Uterus (tissue), 4 donors: ENCODE data around the gene RCAN2. TPM values are rescaled to one million over a fixed set of nuclear protein-coding genes. Genes with fewer than 3 reads are reported as not detected.

Experiments used
- DNase-seq, 2 donors: peaks; one replicate each; pipeline ENCODE4 v3.0.0-alpha.2; 2019 to 2020
- H3K27ac ChIP-seq, 2 donors: fragments of 200-600 bp; sonication (generic); 1 replicate in 1 of 2; 2 replicates in 1 of 2; pipeline ENCODE4 v1.5.1; 2016 to 2018
- H3K27me3 ChIP-seq, 2 donors: fragments of 200-600 bp; sonication (generic); one replicate each; pipeline ENCODE4 v1.5.1; 2018 to 2019; ENCODE audit warnings: control low read depth in 1 of 2
- H3K36me3 ChIP-seq, 2 donors: fragments of 200-600 bp; sonication (generic); one replicate each; pipeline ENCODE4 v1.5.1; 2019; ENCODE audit warnings: control low read depth in 1 of 2
- H3K4me1 ChIP-seq, 2 donors: fragments of 200-600 bp; sonication (generic); one replicate each; pipeline ENCODE4 v1.5.1; 2018 to 2019; ENCODE audit warnings: control low read depth in 1 of 2
- H3K4me3 ChIP-seq, 2 donors: fragments of 200-600 bp; sonication (generic); 1 replicate in 1 of 2; 2 replicates in 1 of 2; pipeline ENCODE4 v1.5.1; 2018 to 2019; ENCODE audit warnings: mild to moderate bottlenecking in 1 of 2
- H3K9me3 ChIP-seq, 2 donors: fragments of 200-600 bp; sonication (generic); one replicate each; pipeline ENCODE4 v1.5.1; 2019; ENCODE audit warnings: control low read depth in 1 of 2
- POLR2A ChIP-seq, 2 donors: fragments of 450-650 bp; IDR thresholded peaks; one replicate each; pipeline ENCODE4 v1.6.1; 2016; ENCODE audit warnings: antibody characterized with exemption in 2 of 2, mild to moderate bottlenecking in 1 of 2, moderate library complexity in 1 of 2
- intact Hi-C: fragments of 100-400 bp; cut with DNase I; formaldehyde crosslinking; loops from one replicate; pipeline ENCODE4 v1.15.1; 2023; ENCODE audit warnings: low total_unique reads
- total RNA-seq, 4 donors: library from RNA; depleted of rRNA in 3 of 4; stranded (reverse); fragments of >200 nt in 3 of 4; gene quantifications; one replicate each; pipeline versions ENCODE4 v1.1.0 to v1.2.4, GENCODE V29; 2014 to 2023
- TF ChIP-seq, protein P1 (sequence below), 4 experiments: fragments of 200-600 bp in 2 of 4; fragments of 450-650 bp in 2 of 4; sonication (generic) in 2 of 4; IDR thresholded peaks; one replicate each; pipeline ENCODE4 v1.5.1; 2016 to 2019; ENCODE audit warnings: antibody characterized with exemption in 4 of 4, mild to moderate bottlenecking in 2 of 4, moderate library complexity in 1 of 4
- donor health status: DM: yes; HTN: yes; CAD: no.

Gene RCAN2
- total RNA-seq, 4 donors from 2014 or later: 3.0 to 36.4 (median 16.3) TPM

GRCh38 chr6:46504242-46504641, 13.0 kb upstream of the RCAN2 start:
- Histone ChIP-seq H3K36me3 (no peaks in the 10 kb centered on the region), H3K4me1 (no peaks in the 10 kb centered on the region), H3K27ac (peak overlapping the region; percentile 43 to 76), H3K4me3 (no peak overlapping the region), H3K9me3 (no peaks in the 10 kb centered on the region), H3K27me3 (no peaks in the 10 kb centered on the region)
- TF ChIP-seq, protein P1, sequence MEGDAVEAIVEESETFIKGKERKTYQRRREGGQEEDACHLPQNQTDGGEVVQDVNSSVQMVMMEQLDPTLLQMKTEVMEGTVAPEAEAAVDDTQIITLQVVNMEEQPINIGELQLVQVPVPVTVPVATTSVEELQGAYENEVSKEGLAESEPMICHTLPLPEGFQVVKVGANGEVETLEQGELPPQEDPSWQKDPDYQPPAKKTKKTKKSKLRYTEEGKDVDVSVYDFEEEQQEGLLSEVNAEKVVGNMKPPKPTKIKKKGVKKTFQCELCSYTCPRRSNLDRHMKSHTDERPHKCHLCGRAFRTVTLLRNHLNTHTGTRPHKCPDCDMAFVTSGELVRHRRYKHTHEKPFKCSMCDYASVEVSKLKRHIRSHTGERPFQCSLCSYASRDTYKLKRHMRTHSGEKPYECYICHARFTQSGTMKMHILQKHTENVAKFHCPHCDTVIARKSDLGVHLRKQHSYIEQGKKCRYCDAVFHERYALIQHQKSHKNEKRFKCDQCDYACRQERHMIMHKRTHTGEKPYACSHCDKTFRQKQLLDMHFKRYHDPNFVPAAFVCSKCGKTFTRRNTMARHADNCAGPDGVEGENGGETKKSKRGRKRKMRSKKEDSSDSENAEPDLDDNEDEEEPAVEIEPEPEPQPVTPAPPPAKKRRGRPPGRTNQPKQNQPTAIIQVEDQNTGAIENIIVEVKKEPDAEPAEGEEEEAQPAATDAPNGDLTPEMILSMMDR (IDR thresholded peaks at IDR 0.05): no peak
- TF ChIP-seq POLR2A (IDR thresholded peaks at IDR 0.05): no peak
- intact Hi-C loops: no loop called here
- no peak for DNase-seq

GRCh38 chr6:46502486-46503119, 11.4 kb upstream of the RCAN2 start:
- intact Hi-C loops: no loop called here
- peak; percentile 36 to 45 for DNase-seq
- Histone ChIP-seq H3K4me3 (no peak overlapping the region), H3K4me1 (no peaks in the 10 kb centered on the region), H3K27me3 (no peaks in the 10 kb centered on the region), H3K36me3 (no peaks in the 10 kb centered on the region), H3K27ac (peak overlapping the region; percentile 28 to 76), H3K9me3 (no peaks in the 10 kb centered on the region)
- TF ChIP-seq, protein P1 (IDR thresholded peaks at IDR 0.05): no peak
- no peak for TF ChIP-seq POLR2A (IDR thresholded peaks at IDR 0.05)

- intact Hi-C loops: no loop called here
- Histone ChIP-seq H3K4me3 (no peak overlapping the region), H3K36me3 (no peaks in the 10 kb centered on the region), H3K9me3 (no peaks in the 10 kb centered on the region), H3K27me3 (no peaks in the 10 kb centered on the region), H3K27ac (peak overlapping the region; percentile 36 to 76), H3K4me1 (no peaks in the 10 kb centered on the region)
- TF ChIP-seq, protein P1 (IDR thresholded peaks at IDR 0.05): no peak
- no peak for TF ChIP-seq POLR2A (IDR thresholded peaks at IDR 0.05)
- DNase-seq: no peak
These were observed 10.2 kb upstream of the RCAN2 start for GRCh38 chr6:46501136-46502089.

- Histone ChIP-seq H3K4me3 (no peak overlapping the region), H3K27ac (peak overlapping the region in 1 of 2 donors; percentile 6), H3K36me3 (no peaks in the 10 kb centered on the region), H3K4me1 (no peaks in the 10 kb centered on the region), H3K27me3 (no peaks in the 10 kb centered on the region), H3K9me3 (no peaks in the 10 kb centered on the region)
- DNase-seq: no peak
- TF ChIP-seq, protein P1 (IDR thresholded peaks at IDR 0.05): no peak
- no peak for TF ChIP-seq POLR2A (IDR thresholded peaks at IDR 0.05)
- intact Hi-C loops: no loop called here
These were observed 9.1 kb upstream of the RCAN2 start for GRCh38 chr6:46500382-46500781.
